Activated CD4-positive, alpha-beta T cell treated with anti-CD3 and anti-CD28 coated beads, Interleukin-2, amount 50 U/mL, for 24 hours (primary cell): Measurements from ENCODE around the gene RMP24.

Source experiments
- DNase-seq, 2 donors: peaks; one replicate each; pipeline ENCODE4 v3.0.0-alpha.2; 2020; ENCODE audit warnings: low read depth in 1 of 2, low spot score in 1 of 2

RMP24 gene

GRCh38 chr18:35972197-35973000 is at the start of gene RMP24:
Gene RMP24 (plus strand): TSS chr18:35972679.
- peak; percentile 88 to 94 for DNase-seq

- DNase-seq, result no peak
Observed at GRCh38 chr18:35923939-35924684, 48.4 kb upstream of the RMP24 start.

GRCh38 chr18:35926884-35927283 is 45.6 kb upstream of the RMP24 start:
- DNase-seq, result no peak

- no peak for DNase-seq
Observed at GRCh38 chr18:35927430-35927829, 45.0 kb upstream of the RMP24 start.

GRCh38 chr18:35933982-35934381 is 38.5 kb upstream of the RMP24 start:
- DNase-seq, result no peak

- DNase-seq, result no peak
Observed at GRCh38 chr18:35934891-35935290, 37.6 kb upstream of the RMP24 start.

- DNase-seq, result no peak
Observed at GRCh38 chr18:35935805-35936204, 36.7 kb upstream of the RMP24 start.

- DNase-seq, result no peak
Observed at GRCh38 chr18:35936951-35937350, 35.5 kb upstream of the RMP24 start.

- no peak for DNase-seq
Observed at GRCh38 chr18:35938158-35938557, 34.3 kb upstream of the RMP24 start.

GRCh38 chr18:35938562-35938961 is 33.9 kb upstream of the RMP24 start:
- no peak for DNase-seq

- no peak for DNase-seq
Observed at GRCh38 chr18:35939138-35939537, 33.3 kb upstream of the RMP24 start.

GRCh38 chr18:35941299-35941698 is 31.2 kb upstream of the RMP24 start:
- no peak for DNase-seq

GRCh38 chr18:35942133-35942532 is 30.3 kb upstream of the RMP24 start:
- no peak for DNase-seq

GRCh38 chr18:35942661-35943060 is 29.8 kb upstream of the RMP24 start:
- DNase-seq, result no peak

GRCh38 chr18:35948080-35948479 is 24.4 kb upstream of the RMP24 start:
- no peak for DNase-seq

- no peak for DNase-seq
Observed at GRCh38 chr18:35949090-35949489, 23.4 kb upstream of the RMP24 start.

GRCh38 chr18:35949903-35950627 is 22.4 kb upstream of the RMP24 start:
- peak; percentile 26 to 53 for DNase-seq

- no peak for DNase-seq
Observed at GRCh38 chr18:35950628-35950982, 21.9 kb upstream of the RMP24 start.

- DNase-seq, result no peak
Observed at GRCh38 chr18:35953688-35954087, 18.8 kb upstream of the RMP24 start.

- DNase-seq, result no peak
Observed at GRCh38 chr18:35956226-35956625, 16.3 kb upstream of the RMP24 start.

- no peak for DNase-seq
Observed at GRCh38 chr18:35962320-35962719, 10.2 kb upstream of the RMP24 start.

- DNase-seq, result no peak
Observed at GRCh38 chr18:35964319-35964718, 8.2 kb upstream of the RMP24 start.
